ENCODE data around the gene MCFD2.
A peak's percentile ranks its signal among the peaks of the same experiment; 100 is the strongest.

- no peak for TF ChIP-seq TAF1 (IDR thresholded peaks at IDR 0.05; ENCODE audit: low read depth, low read length)
- TF ChIP-seq POLR2AphosphoS5 (IDR thresholded peaks at IDR 0.05; ENCODE audit: low read depth, low read length): no peak
- no peak for TF ChIP-seq POLR2A (IDR thresholded peaks at IDR 0.05; ENCODE audit: low read depth, low read length)
- TF ChIP-seq SPI1 (IDR thresholded peaks at IDR 0.05; ENCODE audit: low read depth, low read length): no peak
- TF ChIP-seq POU2F2 (IDR thresholded peaks at IDR 0.05; ENCODE audit: low read depth, low read length): 0 out of 2 replicates have a peak, but pooled peaks have one; percentile 24
These were observed 37.2 kb downstream of the MCFD2 start for GRCh38 chr2:46878240-46878877.
